B cell (primary cell): ENCODE measurements around the gene NUB1. TPM values are rescaled to one million over a fixed set of nuclear protein-coding genes. Genes with fewer than 3 reads are reported as not detected.

ENCODE experiments used
- ATAC-seq: fragments of 200-7000 bp; cut with Tn5 transposase; one replicate; pipeline ENCODE4 v1.10.0; 2021; ENCODE audit warnings: low read depth, mild to moderate bottlenecking, moderate number of reproducible peaks, moderate library complexity
- CTCF ChIA-PET: fragments of 350-600 bp; sonication (Branson Sonifier 250); formaldehyde crosslinking; loops from one replicate; lab custom pipeline; 2021; ENCODE audit warnings: antibody characterized with exemption, inconsistent platforms; lab: Charles Lee
- POLR2A ChIA-PET: fragments of 350-600 bp; sonication (Branson Sonifier 250); formaldehyde crosslinking; loops from one replicate; lab custom pipeline; 2021; ENCODE audit warnings: antibody characterized with exemption; lab: Charles Lee
- DNase-seq: peaks from one replicate; pipeline ENCODE4 v3.0.0; 2013
- H2AFZ ChIP-seq: 2 replicates; pipeline ENCODE4 v1.6.1; 2012; ENCODE audit warnings: mild to moderate bottlenecking, low read depth, low read length; ENCODE audit not compliant: insufficient read depth, poor library complexity, severe bottlenecking
- H3K27ac ChIP-seq, 2 donors: 1 replicate in 1 of 2; 2 replicates in 1 of 2; pipeline ENCODE4 v1.5.1; 2012 to 2013; ENCODE audit warnings: low read length in 2 of 2, mild to moderate bottlenecking in 2 of 2, moderate library complexity in 1 of 2
- H3K27me3 ChIP-seq, 4 experiments: fragments of 200-600 bp in 1 of 4; sonication (generic) in 1 of 4; replicated peaks in 1 of 4; 1 replicate in 2 of 4; 2 replicates in 2 of 4; pipeline versions ENCODE4 v1.6.1 to v1.7.0; 2013 to 2016; ENCODE audit warnings: low read length in 3 of 4, mild to moderate bottlenecking in 2 of 4, mixed read lengths in 1 of 4, moderate library complexity in 1 of 4; ENCODE audit not compliant: insufficient read depth in 4 of 4, control insufficient read depth in 3 of 4; ENCODE audit errors: control extremely low read depth in 1 of 4
- H3K36me3 ChIP-seq, 2 experiments: replicated peaks in 1 of 2; 1 replicate in 1 of 2; 2 replicates in 1 of 2; pipeline versions ENCODE4 v1.6.1 to v1.7.1; 2013; ENCODE audit warnings: low read length in 1 of 2; ENCODE audit not compliant: insufficient read depth in 2 of 2, control insufficient read depth in 1 of 2; ENCODE audit errors: control extremely low read depth in 1 of 2, extremely low read depth in 1 of 2
- H3K4me1 ChIP-seq, 2 donors: fragments of 200-600 bp in 1 of 2; sonication (generic) in 1 of 2; 1 replicate in 1 of 2; 2 replicates in 1 of 2; pipeline versions ENCODE4 v1.5.1 to v1.6.1; 2013 to 2017; ENCODE audit warnings: low read length in 2 of 2; ENCODE audit not compliant: control insufficient read depth in 2 of 2, insufficient read depth in 2 of 2
- H3K4me2 ChIP-seq: replicated peaks from 2 replicates; pipeline ENCODE3; 2012; ENCODE audit warnings: mild to moderate bottlenecking, low read depth, low read length; ENCODE audit not compliant: poor library complexity, severe bottlenecking
- H3K4me3 ChIP-seq, 5 experiments: fragments of 200-600 bp in 1 of 5; sonication (generic) in 1 of 5; 1 replicate in 3 of 5; 2 replicates in 2 of 5; pipeline versions ENCODE4 v1.5.1 to v1.7.0; 2011 to 2016; ENCODE audit warnings: low read length in 4 of 5, mild to moderate bottlenecking in 4 of 5, low read depth in 2 of 5, control low read depth in 1 of 5, moderate library complexity in 1 of 5; ENCODE audit not compliant: insufficient read depth in 1 of 5; ENCODE audit errors: control extremely low read depth in 1 of 5, extremely low read depth in 1 of 5
- H3K79me2 ChIP-seq: fragments of 200-600 bp; sonication (generic); one replicate; pipeline ENCODE4 v1.6.0; 2016; ENCODE audit warnings: low read length; ENCODE audit not compliant: control insufficient read depth, insufficient read depth
- H3K9ac ChIP-seq: fragments of 200-600 bp; sonication (generic); 2 replicates; pipeline ENCODE4 v1.6.1; 2017; ENCODE audit warnings: mild to moderate bottlenecking, low read length, moderate library complexity
- H3K9me3 ChIP-seq, 3 donors: one replicate each; pipeline versions ENCODE4 v1.6.1 to v1.7.1; 2013; ENCODE audit warnings: low read length in 2 of 3; ENCODE audit not compliant: control insufficient read depth in 2 of 3, insufficient read depth in 1 of 3; ENCODE audit errors: control extremely low read depth in 1 of 3
- H4K20me1 ChIP-seq: 2 replicates; pipeline ENCODE4 v1.6.0; 2012; ENCODE audit warnings: mild to moderate bottlenecking, low read length; ENCODE audit not compliant: insufficient read depth, control insufficient read depth, poor library complexity, severe bottlenecking
- H3K27ac Mint-ChIP-seq: one replicate; pipeline ENCODE4 v1.8.0; 2021; ENCODE audit warnings: mixed read lengths
- H3K27me3 Mint-ChIP-seq: one replicate; pipeline ENCODE4 v1.8.0; 2021; ENCODE audit warnings: mixed read lengths
- H3K4me1 Mint-ChIP-seq: one replicate; pipeline ENCODE4 v1.8.0; 2021; ENCODE audit warnings: mixed read lengths
- H3K4me3 Mint-ChIP-seq: one replicate; pipeline ENCODE4 v1.8.0; 2021; ENCODE audit warnings: mixed read lengths
- H3K9me3 Mint-ChIP-seq: one replicate; pipeline ENCODE4 v1.8.0; 2022; ENCODE audit warnings: mixed read lengths; ENCODE audit not compliant: insufficient read depth
- CTCF ChIP-seq: fragments of 200-600 bp; IDR thresholded peaks from one replicate; pipeline ENCODE4 v1.8.0; 2022; ENCODE audit warnings: antibody characterized with exemption, mild to moderate bottlenecking
- EZH2 ChIP-seq: IDR thresholded peaks from 2 replicates; pipeline ENCODE4 v1.6.1; 2012; ENCODE audit warnings: borderline replicate concordance, low read depth, mild to moderate bottlenecking, moderate library complexity, low read length; ENCODE audit not compliant: insufficient read depth, poor library complexity, severe bottlenecking
- WGBS: methylation state at CpG from one replicate; pipeline ENCODE4 v1.1.5; 2013; ENCODE audit warnings: missing lambda C conversion rate; ENCODE audit not compliant: insufficient coverage; 5-methylcytosine and 5-hydroxymethylcytosine counted together
- intact Hi-C: fragments of 100-400 bp; cut with micrococcal nuclease; formaldehyde crosslinking; loops from one replicate; pipeline ENCODE4 v1.10.0; 2022
- polyA plus RNA-seq: library from polyadenylated mRNA; depleted of rRNA; stranded (reverse); fragments of >200 nt; gene quantifications from 2 replicates; pipeline ENCODE4 v1.2.3, GENCODE V29; 2012
- total RNA-seq, 2 donors: library from RNA; stranded (reverse); fragments of 120-200 nt in 1 of 2; gene quantifications; 1 replicate in 1 of 2; 2 replicates in 1 of 2; pipeline versions ENCODE4 v1.2.3 to v1.2.4, GENCODE V29; 2013 to 2022

Gene NUB1
- total and polyA plus RNA-seq, 2 donors (not counting 1 experiment from before 2014, with no cell fraction given) = 55.0 to 104 TPM

- ChIA-PET POLR2A (no interaction called here), CTCF (no interaction called here)
- Mint-ChIP-seq H3K4me1 (peaks cover 26% of the 10 kb centered on the region), H3K27me3 (peaks cover 53% of the 10 kb centered on the region), H3K4me3 (no peak overlapping the region), H3K27ac (no peak overlapping the region), H3K9me3 (peaks cover 3% of the 10 kb centered on the region)
- TF ChIP-seq CTCF = no peak
- no peak for TF ChIP-seq EZH2
- Histone ChIP-seq H3K9ac (no peak overlapping the region), H3K27ac (no peak overlapping the region), H3K27me3 (peaks cover 0 to 54% (median 26%) of the 10 kb centered on the region in 4 experiments), H3K4me1 (peaks cover 34% of the 10 kb centered on the region in 2 donors), H3K9me3 (peaks cover 0 to 20% (median 0%) of the 10 kb centered on the region in 3 donors), H3K36me3 (no peaks in the 10 kb centered on the region), H3K4me2 (no peak overlapping the region), H3K4me3 (no peak overlapping the region), H3K79me2 (no peaks in the 10 kb centered on the region), H2AFZ (no peak overlapping the region), H4K20me1 (no peaks in the 10 kb centered on the region)
- DNase-seq = no peak
- intact Hi-C loops = no loop called here
- no peak for ATAC-seq
- WGBS = 94% methylated on average over 2 of the region's 4 CpGs
Measured at GRCh38 chr7:151413241-151413640, 71.6 kb downstream of the NUB1 start.

GRCh38 chr7:151415375-151416105, 73.9 kb downstream of the NUB1 start:
- Histone ChIP-seq H3K27ac (no peak overlapping the region), H3K4me3 (no peak overlapping the region), H3K79me2 (no peaks in the 10 kb centered on the region), H4K20me1 (no peaks in the 10 kb centered on the region), H3K4me1 (peaks cover 12% of the 10 kb centered on the region in 2 donors), H3K9ac (no peak overlapping the region), H3K9me3 (peaks cover 2 to 25% (median 8%) of the 10 kb centered on the region in 3 donors), H2AFZ (no peak overlapping the region), H3K36me3 (no peaks in the 10 kb centered on the region), H3K4me2 (no peak overlapping the region), H3K27me3 (peaks cover 0 to 32% (median 14%) of the 10 kb centered on the region in 4 experiments)
- ChIA-PET CTCF (interaction anchor here (1.1 kb wide), 1 partner anchor 33 kb away, joined by 4 read pairs; no protein-coding TSS in a partner anchor), POLR2A (no interaction called here)
- Mint-ChIP-seq H3K27me3 (peaks cover 52% of the 10 kb centered on the region), H3K4me3 (no peak overlapping the region), H3K4me1 (peaks cover 14% of the 10 kb centered on the region), H3K9me3 (peaks cover 7% of the 10 kb centered on the region), H3K27ac (no peak overlapping the region)
- DNase-seq (no peak), ATAC-seq (no peak)
- WGBS = no CpG with 5 or more reads among the region's 3 CpGs
- no peak for TF ChIP-seq CTCF
- TF ChIP-seq EZH2 = no peak
- intact Hi-C loops = no loop called here
